GM21423 (cell line): ENCODE results near the gene SYPL1.

Source experiments
- ATAC-seq: cut with Tn5 transposase; IDR thresholded peaks from one replicate; pipeline ENCODE4 v1.9.1; 2021; ENCODE audit warnings: mild to moderate bottlenecking, moderate library complexity; ENCODE audit not compliant: unreplicated experiment

The SYPL1 gene

DNA sequence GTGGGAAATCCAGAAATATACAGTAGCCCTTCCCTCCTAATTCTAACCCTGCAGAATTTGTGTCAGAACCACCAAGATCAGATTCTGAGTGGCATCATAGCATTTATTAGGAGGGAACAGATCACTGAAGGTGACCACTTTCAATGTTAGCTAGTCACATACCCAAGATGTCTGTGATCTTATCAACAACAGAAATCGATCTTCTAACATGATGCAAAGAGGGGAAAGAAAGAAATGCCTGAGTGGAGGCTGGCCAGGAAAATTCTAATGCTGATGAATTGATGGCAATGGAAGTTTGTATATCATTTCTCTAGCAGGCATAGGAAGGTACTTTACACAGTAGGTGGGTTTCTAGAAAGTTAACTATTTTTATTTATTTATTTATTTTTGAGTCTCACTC lies 10.6 kb upstream of the SYPL1 start:
- no peak for ATAC-seq

DNA sequence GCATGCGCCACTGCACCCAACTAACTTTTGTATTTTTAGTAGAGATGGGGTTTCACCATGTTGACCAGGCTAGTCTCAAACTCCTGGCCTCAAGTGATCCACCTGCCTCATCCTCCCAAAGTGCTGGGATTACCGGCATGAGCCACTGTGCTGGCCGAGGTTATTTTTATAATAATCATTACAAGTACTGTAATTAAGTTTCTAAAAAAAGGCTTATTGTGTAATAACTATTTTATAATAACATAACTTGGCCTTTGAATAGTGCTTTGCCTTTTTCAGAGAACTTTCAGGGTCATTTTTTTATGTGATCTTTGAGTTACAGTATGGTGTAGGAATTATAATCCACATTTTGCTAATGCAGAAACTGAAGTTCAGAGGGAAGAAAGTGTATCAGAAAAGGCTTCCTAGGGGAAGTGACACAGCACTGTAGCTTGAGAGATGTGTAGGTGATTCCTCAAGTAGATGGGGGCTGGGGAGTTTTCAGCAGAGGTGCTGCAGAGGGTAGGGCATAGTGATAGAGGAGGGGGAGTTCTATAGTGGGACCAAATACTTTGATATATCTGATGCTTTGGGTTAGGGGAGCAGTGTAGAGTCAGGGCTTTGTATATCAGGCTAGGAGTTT lies 9.2 kb upstream of the SYPL1 start:
- no peak for ATAC-seq

DNA sequence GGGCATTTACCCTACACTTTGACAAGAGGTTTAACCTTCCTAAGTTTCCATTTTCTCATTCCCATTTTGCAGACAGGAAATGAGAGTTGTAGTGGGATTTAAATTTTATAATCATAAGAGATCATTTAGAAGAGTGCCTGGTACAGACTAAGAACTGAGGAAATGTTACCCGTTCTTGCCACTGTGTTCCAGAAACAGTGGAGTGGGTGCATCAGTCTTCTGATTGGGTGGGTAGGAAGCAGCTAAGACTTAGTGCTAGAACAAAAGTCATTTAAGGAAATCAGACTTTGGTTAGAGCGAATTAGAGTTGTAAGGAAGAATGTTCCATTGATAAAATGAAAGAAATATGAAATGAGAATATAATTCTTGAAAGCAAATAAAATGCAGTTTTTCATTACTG lies 8.4 kb upstream of the SYPL1 start:
- no peak for ATAC-seq

DNA sequence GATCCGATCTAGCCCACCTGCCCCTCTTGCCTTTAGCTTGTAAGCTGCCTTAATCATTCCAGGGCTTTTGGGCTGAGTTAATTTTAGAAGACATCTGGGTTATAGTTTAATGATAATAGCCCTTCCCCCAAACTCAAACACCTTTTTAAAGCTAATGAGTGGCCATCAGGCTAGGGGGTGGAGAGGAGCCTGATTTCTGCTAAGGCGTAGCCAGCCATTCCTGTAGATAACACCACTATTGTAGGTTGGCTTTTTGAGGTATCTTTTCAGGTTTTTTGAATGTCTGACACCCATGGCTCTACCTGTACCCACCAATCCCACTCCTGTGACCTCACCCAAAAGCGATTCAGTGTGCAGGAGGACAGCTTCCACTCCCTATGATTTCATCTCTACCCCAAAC lies 7.6 kb upstream of the SYPL1 start:
- no peak for ATAC-seq

DNA sequence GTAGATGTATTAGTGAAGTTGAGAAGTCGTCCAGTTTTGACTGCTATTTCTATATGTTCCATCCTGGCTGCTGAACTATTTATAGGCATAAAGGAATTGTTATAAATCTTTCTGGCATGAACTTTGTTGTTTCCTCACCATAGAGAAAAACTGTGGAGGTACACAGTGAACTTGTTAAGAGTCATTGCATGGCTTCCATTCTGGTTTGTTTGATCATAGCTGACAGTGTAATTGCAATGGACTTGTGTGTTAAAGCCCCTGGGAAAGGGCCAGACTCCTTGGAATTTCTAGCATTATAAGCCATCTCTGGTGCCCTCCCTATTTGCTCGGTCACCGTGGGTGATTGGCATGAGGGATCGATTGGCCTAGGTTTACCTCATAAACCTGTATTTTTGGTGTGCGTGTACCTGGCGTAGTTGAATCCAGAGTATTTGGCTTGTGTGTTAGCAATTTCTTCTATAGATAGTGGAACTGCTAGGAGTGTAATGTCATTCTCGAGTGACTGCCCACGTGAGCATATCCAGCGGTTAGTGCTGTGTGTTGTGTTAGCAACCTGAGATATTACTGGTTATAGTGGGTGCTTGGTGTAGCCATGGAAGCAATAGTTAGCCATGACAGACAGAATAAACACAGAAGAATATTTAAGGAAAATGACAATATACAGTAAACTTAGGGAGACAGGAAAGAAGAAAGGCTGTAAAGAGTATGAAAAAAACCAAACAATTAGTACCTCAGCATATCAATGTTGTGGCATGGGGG lies 5.9 kb upstream of the SYPL1 start:
- no peak for ATAC-seq

DNA sequence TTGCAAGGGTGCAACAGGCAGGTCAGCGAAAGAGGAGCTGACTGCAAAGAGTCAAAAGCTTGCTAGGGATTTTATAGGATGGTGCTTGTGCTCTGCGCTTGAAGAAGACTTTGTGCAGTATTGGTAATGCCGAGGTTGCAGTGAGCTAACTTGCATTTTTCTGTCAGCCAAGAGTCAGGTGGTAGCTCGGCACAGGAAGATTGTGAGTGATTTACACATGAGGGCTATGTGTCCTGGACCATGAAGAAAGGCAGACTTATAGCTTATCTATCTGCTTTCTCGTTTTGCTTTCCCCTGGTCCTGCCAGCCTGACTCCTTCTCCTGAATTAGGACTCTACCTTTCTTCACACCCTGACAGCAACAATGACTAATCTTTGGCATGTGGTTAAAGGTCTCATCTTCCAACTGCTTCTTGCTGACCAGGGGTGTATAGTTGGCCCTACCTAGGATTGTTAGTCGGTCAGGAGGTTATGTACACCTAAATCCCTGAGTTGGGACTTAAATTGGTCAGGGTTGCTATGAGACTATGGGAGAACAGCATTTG lies 4.1 kb upstream of the SYPL1 start:
- ATAC-seq, result no peak

DNA sequence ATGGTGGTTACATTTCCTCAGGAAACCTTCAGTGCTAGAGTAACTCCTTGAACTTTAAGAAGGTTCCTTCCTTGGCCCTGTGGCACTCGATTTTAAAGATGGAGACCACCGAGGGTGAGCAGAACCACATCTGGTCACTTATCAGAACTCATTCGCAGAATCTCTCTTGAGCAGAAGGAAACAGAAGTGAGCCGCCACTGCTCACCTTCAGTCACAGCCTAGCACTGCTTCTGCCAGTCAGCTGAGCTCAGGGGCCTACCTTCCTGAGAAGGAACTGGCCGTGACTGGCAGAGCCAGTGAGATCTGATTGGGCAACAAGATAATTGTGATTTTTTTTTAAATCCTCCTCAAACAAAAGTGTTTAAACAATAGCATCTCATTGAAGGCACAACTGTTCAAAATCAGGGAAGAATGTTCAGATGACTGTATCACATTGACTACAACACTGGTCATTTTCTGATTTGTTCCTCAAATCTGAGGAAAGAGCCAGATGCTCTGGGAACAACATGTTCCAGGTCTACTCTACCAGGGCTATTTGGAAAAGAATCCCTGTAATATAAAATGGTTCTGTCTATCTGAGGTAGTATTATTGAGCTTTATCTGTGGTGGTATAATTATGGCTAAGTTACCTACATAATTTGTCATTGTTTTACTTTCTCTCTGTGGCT lies 2.7 kb upstream of the SYPL1 start:
- ATAC-seq, result no peak

DNA sequence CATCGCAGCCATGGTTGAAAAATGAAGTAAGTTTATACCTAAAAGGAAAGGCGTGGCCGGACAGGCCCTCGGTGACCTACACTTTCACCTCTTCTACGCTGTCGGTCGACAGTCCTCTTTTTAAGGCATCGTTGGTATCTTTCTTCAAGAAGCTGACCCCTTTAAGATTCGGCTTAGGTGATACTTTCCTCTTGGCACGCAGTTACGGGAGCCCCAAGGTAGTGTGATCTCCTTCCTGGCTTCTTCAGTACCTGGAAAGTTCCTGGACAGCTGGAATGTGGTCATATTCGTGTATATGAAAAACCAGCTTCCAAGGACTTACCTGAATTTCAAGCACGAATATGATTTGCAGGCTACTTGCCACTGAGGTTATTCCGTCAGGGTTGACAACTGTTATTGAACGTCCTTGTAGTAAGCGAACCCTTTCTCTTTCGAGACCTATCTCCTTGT lies 885 bp upstream of the SYPL1 start:
- no peak for ATAC-seq

DNA sequence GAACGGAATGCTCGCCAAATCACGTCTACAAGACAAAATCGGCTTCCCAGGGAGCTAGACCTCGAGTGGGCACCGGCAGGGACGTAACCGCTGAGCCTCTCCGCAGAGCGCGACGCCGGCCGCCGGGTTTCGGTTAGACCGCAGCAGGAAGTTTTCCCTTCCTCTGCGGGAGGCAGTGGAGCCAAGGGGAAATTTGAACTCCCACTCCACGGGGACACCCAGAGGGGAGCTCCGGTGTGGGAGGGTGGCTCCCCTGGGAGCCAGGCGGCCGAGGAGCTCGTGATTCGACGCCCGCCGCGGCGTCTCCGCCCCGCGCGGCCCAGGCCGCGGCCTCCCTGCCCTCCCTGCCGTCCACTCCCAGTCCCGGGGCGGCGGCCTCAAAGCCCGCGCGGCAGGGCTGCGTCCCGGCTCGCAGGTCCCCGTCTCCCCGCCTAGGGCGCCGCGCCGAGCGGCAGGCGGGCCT lies 426 bp downstream of the SYPL1 start:
- ATAC-seq, result peak; percentile 28

DNA sequence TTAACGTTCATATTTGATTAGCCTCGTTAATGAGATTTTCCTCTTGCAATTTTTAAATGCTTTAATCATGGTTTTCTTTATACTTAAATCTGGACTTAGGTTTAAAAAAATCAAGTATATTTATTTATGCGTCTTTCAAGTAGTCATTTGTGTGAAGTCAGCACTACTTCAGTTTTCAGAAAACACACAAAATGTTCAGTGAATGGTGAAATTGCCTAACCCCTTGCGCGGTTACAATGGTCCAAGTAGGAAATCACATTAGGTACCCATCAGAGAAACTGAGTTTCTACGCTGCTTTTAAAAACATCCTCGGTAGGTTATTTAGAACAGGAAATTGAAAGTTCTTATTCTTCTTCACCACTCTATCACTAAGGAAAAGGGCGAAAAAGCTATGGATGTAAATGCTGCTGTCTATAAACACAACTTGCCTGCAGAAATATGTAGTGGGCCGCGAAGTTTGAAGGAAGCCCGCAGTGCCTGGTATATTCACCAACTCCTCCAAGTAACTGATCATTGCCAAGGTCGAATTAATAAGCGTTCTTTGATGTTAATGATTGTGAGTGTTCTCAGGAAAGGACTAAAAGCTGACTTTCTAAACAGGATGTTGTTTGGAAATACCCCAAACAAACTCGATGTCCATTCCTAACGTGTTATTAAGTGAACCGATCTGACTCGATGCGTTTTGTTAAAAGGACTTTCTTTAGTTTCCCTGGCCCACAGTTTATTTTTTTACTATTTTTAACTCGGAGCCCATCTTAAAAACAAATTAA lies 1.0 kb downstream of the SYPL1 start:
- no peak for ATAC-seq

DNA sequence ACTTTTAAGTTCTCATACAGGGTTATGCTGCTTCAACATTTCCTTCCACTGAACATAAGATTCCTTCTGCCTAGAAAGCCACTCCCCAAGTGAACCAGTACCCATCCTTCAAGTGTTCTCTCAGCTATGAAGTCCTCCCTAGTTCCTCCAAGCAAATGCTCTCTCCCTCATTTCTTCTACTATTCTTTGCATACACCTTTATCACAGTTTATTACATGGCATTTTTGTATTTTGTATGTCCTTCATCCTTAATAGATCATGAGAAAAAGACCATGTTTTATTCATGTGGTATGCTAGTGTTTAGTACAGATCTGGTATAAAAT lies 1.9 kb downstream of the SYPL1 start:
- no peak for ATAC-seq

DNA sequence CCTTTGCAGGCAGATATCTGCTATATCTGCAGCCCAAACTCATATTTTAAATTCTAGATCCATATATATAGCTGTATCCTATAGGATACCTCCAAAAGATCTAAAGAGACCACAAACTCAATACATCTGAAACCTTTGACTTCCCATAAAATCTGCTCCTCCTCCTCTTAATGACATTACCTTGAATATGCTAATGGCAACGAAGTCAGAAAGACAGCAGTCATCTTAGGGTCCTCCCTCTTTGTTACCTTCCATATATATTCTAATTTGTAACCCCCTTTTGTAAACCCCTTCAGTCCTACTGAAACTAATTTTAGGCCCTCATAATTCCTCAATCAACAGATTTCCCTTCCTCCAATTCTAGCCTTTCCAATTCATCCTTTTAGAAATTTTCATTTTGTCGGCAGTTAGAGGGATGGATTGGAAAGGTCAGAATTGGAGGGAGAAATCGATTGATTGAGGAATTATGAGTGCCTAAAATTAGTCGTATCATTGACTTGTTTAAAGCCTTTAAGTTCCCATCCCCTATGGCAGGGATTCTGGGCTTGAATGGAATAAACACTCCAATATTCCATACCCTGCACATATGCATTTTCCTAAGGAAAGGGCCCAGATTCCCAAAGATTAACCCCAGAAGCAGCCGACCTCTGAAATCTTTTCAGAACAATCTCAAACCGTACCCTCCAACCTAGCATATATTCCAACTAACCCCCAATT lies 2.4 kb downstream of the SYPL1 start:
- no peak for ATAC-seq

DNA sequence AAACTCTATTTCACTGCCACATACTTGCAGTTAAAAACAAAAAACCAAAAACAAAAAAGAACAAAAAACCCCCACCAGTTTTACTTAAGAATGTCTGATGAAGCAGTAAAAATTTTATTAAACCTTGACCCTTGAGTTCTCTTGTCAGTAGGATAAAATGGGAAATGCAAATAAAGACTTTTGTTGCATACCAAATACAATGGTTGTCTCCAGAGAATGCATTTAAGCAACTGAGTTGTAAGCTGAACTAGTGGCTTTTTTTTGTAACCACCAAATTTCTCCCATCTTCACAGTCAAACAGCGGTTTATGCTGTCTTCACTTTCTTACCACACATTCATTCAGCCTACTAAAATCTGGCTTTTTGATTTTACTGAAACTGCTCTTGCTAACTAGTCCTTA lies 3.1 kb downstream of the SYPL1 start:
- ATAC-seq, result no peak

DNA sequence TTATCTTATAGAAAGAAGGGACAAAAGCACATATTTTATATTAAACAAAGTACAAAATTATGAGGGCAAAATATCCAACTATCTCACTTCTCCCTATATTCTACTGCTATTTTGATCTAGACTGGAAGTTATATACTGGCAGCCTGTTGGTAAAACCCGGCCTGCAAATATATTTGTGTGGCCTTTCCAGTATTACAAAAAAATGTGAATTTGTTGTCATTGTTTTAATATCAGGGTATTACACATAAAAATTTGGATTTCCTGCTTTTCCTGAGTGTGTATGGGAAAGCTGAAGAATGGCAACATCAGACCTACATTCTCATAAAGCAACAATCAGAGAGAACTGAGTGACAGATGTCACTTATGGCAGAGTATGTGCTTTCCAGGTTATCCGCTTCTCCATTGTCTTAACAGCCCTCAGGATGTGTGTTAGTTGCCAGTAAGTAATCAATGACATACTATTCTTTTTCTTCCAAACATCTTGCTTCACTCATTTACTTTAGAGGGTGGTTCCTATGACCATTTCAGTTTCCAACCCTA lies 7.3 kb downstream of the SYPL1 start:
- no peak for ATAC-seq

DNA sequence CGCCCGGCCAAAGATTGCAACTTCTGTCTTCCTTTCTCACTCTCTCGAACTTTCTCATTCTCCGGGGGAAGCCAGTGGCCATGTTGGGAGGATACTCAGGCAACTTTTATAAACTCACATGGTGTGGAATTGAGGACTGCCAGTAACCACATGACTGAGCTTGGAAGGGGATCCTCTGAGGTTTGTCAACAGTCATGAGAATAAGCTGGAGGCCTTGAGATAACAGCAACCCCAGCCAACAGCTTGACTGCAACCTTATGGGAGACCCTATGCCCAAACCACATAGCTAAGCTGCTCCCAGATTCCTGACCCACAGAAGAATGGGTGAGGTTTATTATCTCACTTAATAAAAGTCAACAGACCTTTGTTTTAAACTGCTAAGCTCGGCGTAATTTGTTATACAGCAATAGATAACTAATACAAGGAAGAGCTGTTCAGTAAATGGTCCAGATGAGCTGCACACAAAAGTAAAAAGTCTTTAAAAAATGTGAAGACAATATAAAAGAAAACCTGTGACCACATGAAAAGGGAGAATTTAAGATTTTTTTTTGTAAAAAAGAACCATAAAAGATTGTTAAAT lies 9.6 kb downstream of the SYPL1 start:
- ATAC-seq, result no peak

DNA sequence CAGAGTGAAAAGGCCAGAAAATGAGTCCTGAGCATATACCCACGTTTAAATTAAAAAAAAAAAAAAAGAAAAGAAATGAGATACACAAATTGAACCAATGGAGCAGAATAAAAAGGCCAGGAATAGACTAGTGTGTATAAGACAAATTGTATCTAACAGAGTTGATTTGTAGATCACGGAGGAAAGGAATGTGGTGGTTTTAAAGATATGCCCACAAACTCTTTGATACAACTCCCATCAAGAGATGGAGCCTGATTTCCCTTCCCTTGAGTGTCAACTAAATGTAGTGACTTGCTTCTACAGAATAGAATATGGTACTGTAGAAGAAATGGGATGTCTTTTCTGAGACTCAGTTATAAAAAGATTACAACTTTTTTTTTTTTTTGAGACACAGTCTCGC lies 10.4 kb downstream of the SYPL1 start:
- no peak for ATAC-seq

DNA sequence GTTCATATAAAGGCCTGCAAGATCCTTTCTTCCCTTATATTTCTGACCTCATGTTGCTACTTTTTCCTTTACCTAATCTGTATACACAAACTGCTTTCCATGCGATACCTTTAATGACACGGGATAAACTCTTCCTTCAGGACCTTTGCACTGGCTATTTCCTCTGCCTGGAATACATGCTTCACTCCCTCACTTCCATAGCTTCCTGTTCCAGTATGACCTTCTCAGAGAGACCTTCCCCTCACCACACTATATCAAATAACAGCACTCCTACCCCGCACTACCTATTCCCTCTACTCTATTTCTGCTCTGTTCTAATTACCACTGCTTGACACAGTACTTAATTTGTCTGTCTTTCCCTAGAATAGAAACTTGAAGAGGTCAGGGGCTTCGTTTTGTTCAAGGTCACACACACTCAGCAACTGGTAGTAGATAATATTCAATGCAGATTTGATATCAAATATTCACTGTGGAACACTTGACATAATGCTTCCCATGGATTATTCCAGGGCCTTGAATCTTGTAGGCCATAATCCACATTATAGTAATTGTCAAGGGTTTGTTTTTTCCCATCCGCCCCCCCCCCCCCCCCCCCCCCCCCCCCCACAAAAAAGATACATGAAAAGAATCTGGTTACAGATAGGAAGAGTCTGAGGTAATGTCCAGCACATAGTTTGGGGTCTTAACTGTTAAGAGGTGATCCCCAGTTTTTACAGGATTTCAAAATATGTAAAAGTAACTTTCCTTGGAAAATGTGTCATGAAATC lies 11.1 kb downstream of the SYPL1 start:
- ATAC-seq, result no peak

DNA sequence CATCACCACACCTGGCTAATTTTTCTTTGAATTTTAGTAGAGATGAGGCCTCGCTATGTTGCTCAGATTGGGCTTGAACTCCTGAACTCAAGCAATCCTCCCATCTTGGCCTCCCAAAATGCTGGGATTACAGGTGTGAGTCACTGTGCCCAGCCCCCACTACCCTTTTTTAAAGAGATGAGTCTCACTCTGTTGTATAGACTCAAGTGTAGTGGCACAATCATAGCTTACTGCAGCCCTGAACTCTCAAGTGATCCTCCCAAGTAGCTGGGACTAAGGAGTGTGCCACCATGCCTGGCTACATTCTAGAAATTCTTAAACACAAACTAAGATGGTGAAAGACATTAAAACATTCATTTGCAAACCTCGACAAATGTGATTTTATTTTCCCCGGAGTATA lies 12.6 kb downstream of the SYPL1 start:
- ATAC-seq, result no peak

DNA sequence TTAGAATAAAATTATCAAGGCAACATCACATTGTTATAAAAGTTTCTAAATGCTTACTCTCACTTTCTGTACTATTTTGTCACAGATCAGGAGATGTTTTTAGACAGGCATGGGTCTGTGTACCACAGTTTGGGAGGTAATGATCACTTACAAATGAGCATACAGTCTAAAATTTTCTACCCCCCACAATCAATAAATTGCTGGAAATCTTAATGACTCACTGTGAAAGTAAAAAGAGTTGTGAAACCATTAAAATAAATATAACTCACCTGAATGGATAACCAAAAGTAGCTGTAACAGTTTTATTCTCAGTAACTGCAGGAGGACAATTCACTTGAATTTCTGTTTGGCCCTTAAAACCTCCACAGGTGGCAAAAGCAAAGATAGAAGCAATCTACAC lies 13.2 kb downstream of the SYPL1 start:
- ATAC-seq, result no peak
